A549 treated with Mapracorat at 1 μM for 4 hours (cell line): ENCODE results near the gene PRKAG2. TPM values are rescaled to one million over a fixed set of nuclear protein-coding genes. Genes with fewer than 3 reads are reported as not detected.

ENCODE experiments used
- total RNA-seq: library from RNA; stranded (reverse); fragments of 200-300 nt; extraction: Qiagen RNA extraction; gene quantifications from 5 replicates; pipeline ENCODE4 v1.2.3, GENCODE V29; 2022

The PRKAG2 gene
- 40.9 to 50.1 TPM (median 44.5 TPM) in 5 replicates for total RNA-seq

GRCh38 chr7:151876899-151877777 lies at the start of gene PRKAG2:
Gene PRKAG2, minus strand, starts transcription at chr7:151877115. Its CDS starts 495 bp downstream, at chr7:151876620.

GRCh38 chr7:151519765-151520418 lies 357.0 kb downstream of the PRKAG2 start, which contains the start of gene RHEB:
Gene RHEB, minus strand, starts transcription at chr7:151519895. Its CDS starts 384 bp downstream, at chr7:151519511.

Other genes starting within 250 kb of the PRKAG2 start
- not detected in 5 replicates for gene GALNTL5, start 79.3 kb upstream of the PRKAG2 start, total RNA-seq
- gene GALNT11, start 148.6 kb upstream of the PRKAG2 start, total RNA-seq = 21.5 to 24.7 TPM (median 23.7 TPM) in 5 replicates